HEK293 (cell line): ENCODE results near the gene GP1BB.

ENCODE experiments used
- CTCF ChIA-PET: fragments of 350-600 bp; formaldehyde crosslinking; extraction: SDS; loops from one replicate; lab custom pipeline; 2021; ENCODE audit warnings: antibody characterized with exemption; lab: Yijun Ruan, JAX
- POLR2A ChIA-PET: fragments of 300-600 bp; formaldehyde crosslinking; extraction: SDS; loops from one replicate; lab custom pipeline; 2020; ENCODE audit warnings: antibody characterized with exemption, inconsistent platforms; lab: Yijun Ruan, JAX
- H3K27ac ChIP-seq: fragments of 200-500 bp; sonication (Bioruptor generic); 2 replicates; pipeline ENCODE4 v1.5.1; 2014; ENCODE audit warnings: low read depth, low read length, control low read depth, inconsistent platforms; ENCODE audit errors: extremely low read depth
- H3K36me3 ChIP-seq, 2 experiments: fragments of 200-500 bp in 1 of 2; sonication (Bioruptor generic) in 1 of 2; 1 replicate in 1 of 2; 2 replicates in 1 of 2; pipeline ENCODE4 v1.5.1; 2014 to 2017; ENCODE audit warnings: inconsistent platforms in 2 of 2, low read length in 2 of 2; ENCODE audit not compliant: control insufficient read depth in 2 of 2, insufficient read depth in 1 of 2
- H3K4me1 ChIP-seq: fragments of 200-500 bp; sonication (Bioruptor generic); 2 replicates; pipeline ENCODE4 v1.5.1; 2014; ENCODE audit warnings: mild to moderate bottlenecking, low read length, inconsistent platforms; ENCODE audit not compliant: control insufficient read depth, insufficient read depth
- H3K4me3 ChIP-seq: 2 replicates; pipeline ENCODE4 v1.5.1; 2011; ENCODE audit warnings: low read depth, mild to moderate bottlenecking, control low read depth, low read length, moderate library complexity
- H3K9me3 ChIP-seq: fragments of 200-500 bp; sonication (Bioruptor generic); 2 replicates; pipeline ENCODE4 v1.5.1; 2014; ENCODE audit warnings: low read depth, low read length, inconsistent platforms; ENCODE audit not compliant: control insufficient read depth, insufficient read depth
- HOXA7 ChIP-seq: sonication (generic); formaldehyde crosslinking; IDR thresholded peaks from 2 replicates; pipeline ENCODE4 v1.8.1; 2022; ENCODE audit warnings: missing genetic modification reagents, borderline replicate concordance
- KLF17 ChIP-seq: fragments of 450-650 bp; formaldehyde crosslinking; IDR thresholded peaks from 2 replicates; pipeline ENCODE4 v1.5.1; 2016; ENCODE audit warnings: missing biosample characterization, missing genetic modification characterization
- REPIN1 ChIP-seq: fragments of 450-650 bp; formaldehyde crosslinking; IDR thresholded peaks from 2 replicates; pipeline ENCODE4 v1.5.1; 2017; ENCODE audit warnings: missing biosample characterization, missing genetic modification characterization, low read depth
- SP2 ChIP-seq: fragments of 450-650 bp; formaldehyde crosslinking; IDR thresholded peaks from 2 replicates; pipeline ENCODE4 v1.5.1; 2016; ENCODE audit warnings: missing biosample characterization, missing genetic modification characterization
- SP3 ChIP-seq: fragments of 450-650 bp; formaldehyde crosslinking; IDR thresholded peaks from 2 replicates; pipeline ENCODE4 v1.5.1; 2016; ENCODE audit warnings: missing biosample characterization, missing genetic modification characterization
- ZBTB8A ChIP-seq: fragments of 450-650 bp; formaldehyde crosslinking; IDR thresholded peaks from 2 replicates; pipeline ENCODE4 v1.5.1; 2016; ENCODE audit warnings: missing biosample characterization, missing genetic modification characterization
- ZNF112 ChIP-seq: fragments of 450-650 bp; formaldehyde crosslinking; IDR thresholded peaks from 2 replicates; pipeline ENCODE4 v1.5.0; 2017; ENCODE audit warnings: missing biosample characterization, missing genetic modification characterization
- ZNF146 ChIP-seq: fragments of 450-650 bp; formaldehyde crosslinking; IDR thresholded peaks from 2 replicates; pipeline ENCODE4 v1.5.1; 2016; ENCODE audit warnings: missing biosample characterization, missing genetic modification characterization
- ZNF19 ChIP-seq: fragments of 450-650 bp; formaldehyde crosslinking; IDR thresholded peaks from 2 replicates; pipeline ENCODE4; 2016; ENCODE audit warnings: missing biosample characterization, missing genetic modification characterization, low read depth
- ZNF214 ChIP-seq: fragments of 450-650 bp; formaldehyde crosslinking; IDR thresholded peaks from 2 replicates; pipeline ENCODE4 v1.5.1; 2017; ENCODE audit warnings: missing biosample characterization, mild to moderate bottlenecking, missing genetic modification characterization, borderline replicate concordance
- ZNF335 ChIP-seq: fragments of 450-650 bp; formaldehyde crosslinking; conservative IDR thresholded peaks from 2 replicates; pipeline ENCODE4 v1.5.1; 2016; ENCODE audit warnings: missing biosample characterization, missing genetic modification characterization
- ZNF350 ChIP-seq: fragments of 450-650 bp; formaldehyde crosslinking; IDR thresholded peaks from 2 replicates; pipeline ENCODE4 v1.5.0; 2017; ENCODE audit warnings: missing biosample characterization, mild to moderate bottlenecking, missing genetic modification characterization
- ZNF423 ChIP-seq: fragments of 450-650 bp; formaldehyde crosslinking; IDR thresholded peaks from 2 replicates; pipeline ENCODE4 v1.5.1; 2016; ENCODE audit warnings: missing biosample characterization, missing genetic modification characterization
- ZNF664 ChIP-seq: fragments of 450-650 bp; formaldehyde crosslinking; IDR thresholded peaks from 2 replicates; pipeline ENCODE4 v1.5.1; 2016; ENCODE audit warnings: missing biosample characterization, missing genetic modification characterization
- ZNF776 ChIP-seq: fragments of 450-650 bp; formaldehyde crosslinking; IDR thresholded peaks from 2 replicates; pipeline ENCODE4 v1.5.0; 2017; ENCODE audit warnings: missing biosample characterization, missing genetic modification characterization, borderline replicate concordance
- ZSCAN23 ChIP-seq: fragments of 450-650 bp; formaldehyde crosslinking; IDR thresholded peaks from 2 replicates; pipeline ENCODE4 v1.5.1; 2016; ENCODE audit warnings: missing biosample characterization, missing genetic modification characterization
- TF ChIP-seq, protein P1 (sequence below): fragments of 450-650 bp; formaldehyde crosslinking; IDR thresholded peaks from 2 replicates; pipeline ENCODE4 v1.5.1; 2016; ENCODE audit warnings: missing biosample characterization, missing genetic modification characterization
- TF ChIP-seq, protein P2 (sequence below): fragments of 450-650 bp; formaldehyde crosslinking; IDR thresholded peaks from 2 replicates; pipeline ENCODE4 v1.5.1; 2017; ENCODE audit warnings: missing biosample characterization, missing genetic modification characterization

GP1BB gene

DNA sequence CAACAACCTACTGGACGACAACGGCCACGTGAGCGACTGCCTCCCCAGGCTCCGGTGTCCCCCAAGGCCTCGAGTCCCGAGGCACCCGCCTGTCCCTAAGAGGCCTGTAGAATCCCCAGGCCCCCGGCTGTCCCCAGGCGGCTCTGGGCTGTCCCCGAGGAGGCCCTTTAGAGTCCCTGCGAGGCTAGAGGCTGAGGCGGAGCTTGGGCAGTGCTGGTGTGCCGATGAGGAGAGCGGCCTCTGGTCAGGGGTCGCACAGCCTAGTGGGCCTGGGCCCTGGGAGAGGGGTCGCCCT, 40.9 kb downstream of the GP1BB start:
- no peaks in the 10 kb centered on the region for H3K4me1 ChIP-seq
- TF ChIP-seq HOXA7 (no peak), ZNF146 (no peak), ZNF19 (no peak), ZNF214 (tag by site-specific recombination) (no peak)
- TF ChIP-seq, protein P1, sequence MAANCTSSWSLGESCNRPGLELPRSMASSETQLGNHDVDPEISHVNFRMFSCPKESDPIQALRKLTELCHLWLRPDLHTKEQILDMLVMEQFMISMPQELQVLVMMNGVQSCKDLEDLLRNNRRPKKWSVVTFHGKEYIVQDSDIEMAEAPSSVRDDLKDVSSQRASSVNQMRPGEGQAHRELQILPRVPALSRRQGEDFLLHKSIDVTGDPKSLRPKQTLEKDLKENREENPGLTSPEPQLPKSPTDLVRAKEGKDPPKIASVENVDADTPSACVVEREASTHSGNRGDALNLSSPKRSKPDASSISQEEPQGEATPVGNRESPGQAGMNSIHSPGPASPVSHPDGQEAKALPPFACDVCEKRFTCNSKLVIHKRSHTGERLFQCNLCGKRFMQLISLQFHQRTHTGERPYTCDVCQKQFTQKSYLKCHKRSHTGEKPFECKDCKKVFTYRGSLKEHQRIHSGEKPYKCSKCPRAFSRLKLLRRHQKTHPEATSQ = no peak
- CTCF ChIA-PET = interaction anchor here (2.0 kb wide), 1 partner anchor 10 kb away, joined by 7 read pairs; no protein-coding TSS in a partner anchor

GRCh38 chr22:19764636-19765476, 41.5 kb downstream of the GP1BB start:
- POLR2A ChIA-PET = no interaction called here

More for the DNA sequence above, 40.9 kb downstream of the GP1BB start:
- Histone ChIP-seq H3K27ac (no peak overlapping the region), H3K9me3 (no peaks in the 10 kb centered on the region), H3K4me3 (no peak overlapping the region), H3K36me3 (peaks cover 0 to 67% of the 10 kb centered on the region in 2 experiments; a peak in 1 of 3 replicates)
- POLR2A ChIA-PET = no interaction called here

GRCh38 chr22:19765477-19766239, 42.3 kb downstream of the GP1BB start:
- POLR2A ChIA-PET = no interaction called here
- Histone ChIP-seq H3K27ac (no peak overlapping the region), H3K36me3 (peaks cover 0 to 80% of the 10 kb centered on the region in 2 experiments; a peak in 1 of 3 replicates), H3K4me3 (no peak overlapping the region), H3K9me3 (no peaks in the 10 kb centered on the region)
- no peak for TF ChIP-seq ZNF350
- no peak for TF ChIP-seq ZNF112 (tag by site-specific recombination)
- TF ChIP-seq SP3 (tag by site-specific recombination) = no peak
- TF ChIP-seq, protein P2, sequence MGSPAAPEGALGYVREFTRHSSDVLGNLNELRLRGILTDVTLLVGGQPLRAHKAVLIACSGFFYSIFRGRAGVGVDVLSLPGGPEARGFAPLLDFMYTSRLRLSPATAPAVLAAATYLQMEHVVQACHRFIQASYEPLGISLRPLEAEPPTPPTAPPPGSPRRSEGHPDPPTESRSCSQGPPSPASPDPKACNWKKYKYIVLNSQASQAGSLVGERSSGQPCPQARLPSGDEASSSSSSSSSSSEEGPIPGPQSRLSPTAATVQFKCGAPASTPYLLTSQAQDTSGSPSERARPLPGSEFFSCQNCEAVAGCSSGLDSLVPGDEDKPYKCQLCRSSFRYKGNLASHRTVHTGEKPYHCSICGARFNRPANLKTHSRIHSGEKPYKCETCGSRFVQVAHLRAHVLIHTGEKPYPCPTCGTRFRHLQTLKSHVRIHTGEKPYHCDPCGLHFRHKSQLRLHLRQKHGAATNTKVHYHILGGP (tag by site-specific recombination) = no peak
- peak; percentile 7; the same call in 1 of the 2 replicates for TF ChIP-seq SP2 (tag by site-specific recombination)
- no peak for TF ChIP-seq ZNF664 (tag by site-specific recombination)
- TF ChIP-seq, all 188 proteins: peak for 1
- H3K4me1 ChIP-seq = no peaks in the 10 kb centered on the region
- CTCF ChIA-PET = interaction anchor here (2.0 kb wide), 1 partner anchor 12 kb away, joined by 7 read pairs; no protein-coding TSS in a partner anchor

More at GRCh38 chr22:19764636-19765476, 41.5 kb downstream of the GP1BB start:
- Histone ChIP-seq H3K4me1 (no peaks in the 10 kb centered on the region), H3K9me3 (no peaks in the 10 kb centered on the region), H3K36me3 (peaks cover 0 to 73% of the 10 kb centered on the region in 2 experiments; a peak in 1 of 3 replicates), H3K27ac (no peak overlapping the region), H3K4me3 (no peak overlapping the region)
- TF ChIP-seq KLF17 (tag by site-specific recombination) (no peak), REPIN1 (tag by site-specific recombination) (no peak), ZNF776 (tag by site-specific recombination) (no peak), ZNF19 (no peak), ZNF423 (tag by site-specific recombination) (no peak), ZSCAN23 (tag by site-specific recombination) (no peak), ZNF335 (no peak), ZBTB8A (tag by site-specific recombination) (0 out of 2 replicates have a peak, but pooled peaks have one; percentile 19)
- CTCF ChIA-PET = interaction anchor here (0.7 to 2.0 kb wide), 2 partner anchors 11 to 34 kb away, joined by 3 to 7 read pairs; no protein-coding TSS in a partner anchor
